Prostate gland (tissue), 2 donors: Measurements from ENCODE around the gene ERCC6L2.

ENCODE experiments used
- POLR2A ChIP-seq: fragments of 450-650 bp; IDR thresholded peaks from one replicate; pipeline ENCODE4 v1.6.1; 2016; ENCODE audit warnings: antibody characterized with exemption, mild to moderate bottlenecking
- POLR2AphosphoS5 ChIP-seq: sonication (generic); formaldehyde crosslinking; IDR thresholded peaks from one replicate; pipeline ENCODE4 v1.6.1; 2017; ENCODE audit warnings: antibody characterized with exemption
- TF ChIP-seq, protein P1 (sequence below), 4 experiments: fragments of 200-600 bp in 2 of 4; fragments of 450-650 bp in 2 of 4; sonication (generic) in 2 of 4; IDR thresholded peaks; 1 replicate in 3 of 4; 2 replicates in 1 of 4; pipeline ENCODE4 v1.5.1; 2016 to 2019; ENCODE audit warnings: antibody characterized with exemption in 4 of 4, mild to moderate bottlenecking in 2 of 4, moderate library complexity in 2 of 4

DNA sequence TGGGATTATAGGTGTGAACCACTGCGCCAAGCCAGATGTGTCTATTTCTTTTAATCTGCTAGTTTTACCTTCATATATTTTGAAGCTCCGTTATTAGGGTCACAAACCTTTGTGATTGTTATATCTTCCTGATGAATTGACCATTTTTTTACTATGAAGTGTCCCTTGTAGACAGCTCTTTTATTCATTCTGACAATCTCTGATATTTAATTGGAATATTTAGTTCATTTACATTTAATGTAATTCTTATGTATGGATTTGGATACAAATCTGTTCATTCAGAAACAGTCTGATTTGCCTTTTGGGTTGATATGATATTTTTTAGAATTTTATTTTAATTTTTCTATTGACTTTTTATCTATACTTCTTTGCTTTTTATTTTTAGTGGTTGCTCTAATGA lies 17.2 kb downstream of the ERCC6L2 start:
- TF ChIP-seq, protein P1, sequence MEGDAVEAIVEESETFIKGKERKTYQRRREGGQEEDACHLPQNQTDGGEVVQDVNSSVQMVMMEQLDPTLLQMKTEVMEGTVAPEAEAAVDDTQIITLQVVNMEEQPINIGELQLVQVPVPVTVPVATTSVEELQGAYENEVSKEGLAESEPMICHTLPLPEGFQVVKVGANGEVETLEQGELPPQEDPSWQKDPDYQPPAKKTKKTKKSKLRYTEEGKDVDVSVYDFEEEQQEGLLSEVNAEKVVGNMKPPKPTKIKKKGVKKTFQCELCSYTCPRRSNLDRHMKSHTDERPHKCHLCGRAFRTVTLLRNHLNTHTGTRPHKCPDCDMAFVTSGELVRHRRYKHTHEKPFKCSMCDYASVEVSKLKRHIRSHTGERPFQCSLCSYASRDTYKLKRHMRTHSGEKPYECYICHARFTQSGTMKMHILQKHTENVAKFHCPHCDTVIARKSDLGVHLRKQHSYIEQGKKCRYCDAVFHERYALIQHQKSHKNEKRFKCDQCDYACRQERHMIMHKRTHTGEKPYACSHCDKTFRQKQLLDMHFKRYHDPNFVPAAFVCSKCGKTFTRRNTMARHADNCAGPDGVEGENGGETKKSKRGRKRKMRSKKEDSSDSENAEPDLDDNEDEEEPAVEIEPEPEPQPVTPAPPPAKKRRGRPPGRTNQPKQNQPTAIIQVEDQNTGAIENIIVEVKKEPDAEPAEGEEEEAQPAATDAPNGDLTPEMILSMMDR (IDR thresholded peaks at IDR 0.05) = no peak
- no peak for TF ChIP-seq POLR2AphosphoS5
- TF ChIP-seq POLR2A = no peak
